Skeletal muscle tissue (tissue), 4 donors: ENCODE data around the gene TUBA4A. TPM values are rescaled to one million over a fixed set of nuclear protein-coding genes. Genes with fewer than 3 reads are reported as not detected.
"Not testable (repeated sequence)": the region's sequence is repeated elsewhere in the genome, so short reads cannot be mapped to it uniquely, and the experiment has no call there.

Experiments used
- H3K27ac ChIP-seq: one replicate; pipeline ENCODE4 v1.7.0; 2013; ENCODE audit warnings: mild to moderate bottlenecking, low read depth, low read length, inconsistent platforms
- H3K27me3 ChIP-seq, 3 donors: one replicate each; pipeline ENCODE4 v1.7.0; 2013; ENCODE audit warnings: low read length in 3 of 3; ENCODE audit not compliant: control insufficient read depth in 3 of 3, insufficient read depth in 3 of 3
- H3K36me3 ChIP-seq, 3 donors: one replicate each; pipeline ENCODE4 v1.7.0; 2013; ENCODE audit warnings: low read length in 3 of 3; ENCODE audit not compliant: control insufficient read depth in 3 of 3, insufficient read depth in 3 of 3
- H3K4me1 ChIP-seq, 3 donors: one replicate each; pipeline ENCODE4 v1.7.0; 2013; ENCODE audit warnings: low read length in 3 of 3, mild to moderate bottlenecking in 3 of 3; ENCODE audit not compliant: control insufficient read depth in 3 of 3, insufficient read depth in 3 of 3
- H3K4me3 ChIP-seq, 3 donors: one replicate each; pipeline ENCODE4 v1.7.0; 2013; ENCODE audit warnings: low read length in 3 of 3
- H3K9ac ChIP-seq, 3 donors: one replicate each; pipeline ENCODE4 v1.7.0; 2013; ENCODE audit warnings: low read length in 3 of 3, mild to moderate bottlenecking in 3 of 3, moderate library complexity in 2 of 3, low read depth in 1 of 3
- H3K9me3 ChIP-seq, 3 donors: one replicate each; pipeline ENCODE4 v1.7.0; 2013; ENCODE audit warnings: low read length in 3 of 3; ENCODE audit not compliant: control insufficient read depth in 3 of 3
- total RNA-seq: library from RNA; depleted of rRNA; stranded (reverse); fragments of >200 nt; gene quantifications from one replicate; pipeline ENCODE4 v1.2.3, GENCODE V29; 2014
- donor health status: Osteomylitis.

The TUBA4A gene
- total RNA-seq, 1 donor from 2014 or later, result 30.8 TPM

GRCh38 chr2:219287580-219288265 lies 34.0 kb upstream of the TUBA4A start:
- Histone ChIP-seq H3K27me3 (no peaks in the 10 kb centered on the region), H3K36me3 (peaks cover 31 to 35% (median 34%) of the 10 kb centered on the region in 3 donors), H3K4me3 (no peak overlapping the region), H3K27ac (no peak overlapping the region), H3K4me1 (peaks cover 2 to 16% (median 10%) of the 10 kb centered on the region in 3 donors), H3K9ac (no peak overlapping the region), H3K9me3 (no peaks in the 10 kb centered on the region)

- H3K4me3 ChIP-seq, H3K9me3 ChIP-seq, H3K27me3 ChIP-seq, H3K9ac ChIP-seq, H3K27ac ChIP-seq: not testable (repeated sequence)
- Histone ChIP-seq H3K36me3 (peaks cover 33 to 41% (median 40%) of the 10 kb centered on the region in 3 donors), H3K4me1 (peaks cover 2 to 16% (median 10%) of the 10 kb centered on the region in 3 donors)
These were observed 33.4 kb upstream of the TUBA4A start for GRCh38 chr2:219287116-219287440.

DNA sequence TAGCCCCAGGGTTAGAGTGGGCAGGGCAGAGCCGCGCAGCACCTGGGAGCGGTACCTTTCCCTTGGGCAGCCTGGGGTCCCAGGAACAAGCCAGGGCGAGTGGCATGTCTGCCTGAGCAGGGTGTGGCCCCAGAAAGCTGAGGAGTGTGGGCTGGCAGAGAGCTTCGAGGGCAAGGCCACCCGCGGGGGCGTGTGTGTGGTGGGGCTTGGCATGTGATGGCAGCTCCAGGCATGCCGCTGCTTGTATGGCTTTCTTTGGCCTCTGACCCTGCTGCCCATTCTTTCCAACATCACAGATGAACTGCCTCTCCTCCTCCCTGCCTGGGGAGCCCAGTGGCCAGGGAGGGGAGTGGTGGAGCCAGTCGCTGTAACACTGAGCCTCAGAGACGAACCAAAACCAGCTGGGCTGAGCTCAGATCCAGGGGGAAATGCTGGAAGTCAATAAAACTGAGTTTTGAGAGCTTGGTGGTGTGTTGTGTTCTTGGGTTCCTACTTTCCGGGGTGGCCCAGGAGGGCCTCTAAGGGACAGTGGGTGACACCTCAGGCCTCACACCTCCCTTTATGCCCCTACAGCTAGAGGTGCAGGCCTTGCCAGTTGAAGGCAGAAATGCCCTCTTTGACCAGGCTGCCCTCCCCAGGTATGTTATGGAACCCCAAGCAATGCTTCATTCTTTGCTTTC lies 32.9 kb upstream of the TUBA4A start:
- peaks cover 38 to 45% (median 45%) of the 10 kb centered on the region in 3 donors for H3K36me3 ChIP-seq
- peaks cover 2 to 18% (median 10%) of the 10 kb centered on the region in 3 donors for H3K4me1 ChIP-seq
- H3K9ac ChIP-seq, result peak overlapping the region in 1 of 3 donors; percentile 16
- H3K27me3 ChIP-seq, result no peaks in the 10 kb centered on the region
- no peaks in the 10 kb centered on the region for H3K9me3 ChIP-seq
- peak overlapping the region; percentile 51 for H3K27ac ChIP-seq
- H3K4me3 ChIP-seq, result no peak overlapping the region

GRCh38 chr2:219285894-219286425 lies 32.2 kb upstream of the TUBA4A start:
- Histone ChIP-seq H3K9me3 (no peaks in the 10 kb centered on the region), H3K4me1 (peaks cover 3 to 24% (median 10%) of the 10 kb centered on the region in 3 donors), H3K27ac (peak overlapping the region; percentile 51), H3K27me3 (no peaks in the 10 kb centered on the region), H3K4me3 (no peak overlapping the region), H3K9ac (no peak overlapping the region), H3K36me3 (peaks cover 44 to 52% (median 51%) of the 10 kb centered on the region in 3 donors)

- H3K9ac ChIP-seq, result no peak overlapping the region
- H3K9me3 ChIP-seq, result no peaks in the 10 kb centered on the region
- peaks cover 8 to 30% (median 14%) of the 10 kb centered on the region in 3 donors for H3K4me1 ChIP-seq
- H3K36me3 ChIP-seq, result peaks cover 50 to 58% (median 57%) of the 10 kb centered on the region in 3 donors
- no peak overlapping the region for H3K27ac ChIP-seq
- no peaks in the 10 kb centered on the region for H3K27me3 ChIP-seq
- H3K4me3 ChIP-seq, result no peak overlapping the region
These were observed 31.6 kb upstream of the TUBA4A start for GRCh38 chr2:219285373-219285735.

DNA sequence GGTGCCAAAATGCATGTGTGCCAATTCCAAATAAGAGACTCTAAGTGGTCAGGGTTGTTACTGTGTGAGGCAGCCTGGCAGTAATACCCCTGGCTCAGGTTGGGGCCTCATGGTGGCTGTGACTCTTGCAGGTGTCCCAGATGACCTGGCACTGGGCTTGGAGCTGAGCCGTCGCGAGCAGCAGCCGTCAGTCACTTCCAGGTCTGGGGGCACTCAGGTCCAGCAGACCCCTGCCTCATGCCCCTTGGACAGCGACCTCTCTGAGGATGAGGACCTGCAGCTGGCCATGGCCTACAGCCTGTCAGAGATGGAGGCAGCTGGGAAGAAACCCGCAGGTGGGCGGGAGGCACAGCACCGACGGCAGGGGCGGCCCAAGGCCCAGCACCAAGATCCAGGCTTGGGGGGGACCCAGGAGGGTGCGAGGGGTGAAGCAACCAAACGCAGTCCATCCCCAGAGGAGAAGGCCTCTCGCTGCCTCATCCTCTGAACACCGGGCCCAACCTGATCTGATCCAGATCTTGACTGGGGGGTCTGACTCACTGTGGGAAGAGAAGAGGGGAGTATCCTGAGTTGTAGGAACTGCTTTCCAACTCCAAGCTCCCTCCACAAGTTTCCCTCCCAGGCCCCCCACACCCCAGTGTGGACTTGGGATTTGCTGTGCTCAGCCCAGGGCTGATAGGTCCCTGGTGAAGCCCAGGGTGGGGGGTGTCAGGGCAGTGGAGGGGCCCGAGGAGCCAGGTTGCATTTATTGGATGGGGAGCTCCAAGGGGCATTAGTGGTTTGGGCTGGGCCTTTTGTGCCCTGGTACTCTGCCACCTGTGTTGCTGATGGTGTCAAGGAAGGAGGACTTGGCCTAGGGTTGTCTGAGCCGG lies 31.0 kb upstream of the TUBA4A start:
- H3K9ac ChIP-seq, result no peak overlapping the region
- H3K27ac ChIP-seq, result no peak overlapping the region
- H3K27me3 ChIP-seq, result no peaks in the 10 kb centered on the region
- no peaks in the 10 kb centered on the region for H3K9me3 ChIP-seq
- peaks cover 14 to 37% (median 18%) of the 10 kb centered on the region in 3 donors for H3K4me1 ChIP-seq
- no peak overlapping the region for H3K4me3 ChIP-seq
- peaks cover 52 to 59% (median 58%) of the 10 kb centered on the region in 3 donors for H3K36me3 ChIP-seq

- Histone ChIP-seq H3K4me1 (peaks cover 25 to 48% (median 28%) of the 10 kb centered on the region in 3 donors), H3K9me3 (no peaks in the 10 kb centered on the region), H3K36me3 (peaks cover 54 to 59% (median 58%) of the 10 kb centered on the region in 3 donors), H3K27ac (no peak overlapping the region), H3K27me3 (no peaks in the 10 kb centered on the region), H3K9ac (no peak overlapping the region), H3K4me3 (no peak overlapping the region)
These were observed 29.3 kb upstream of the TUBA4A start for GRCh38 chr2:219282943-219283581.

DNA sequence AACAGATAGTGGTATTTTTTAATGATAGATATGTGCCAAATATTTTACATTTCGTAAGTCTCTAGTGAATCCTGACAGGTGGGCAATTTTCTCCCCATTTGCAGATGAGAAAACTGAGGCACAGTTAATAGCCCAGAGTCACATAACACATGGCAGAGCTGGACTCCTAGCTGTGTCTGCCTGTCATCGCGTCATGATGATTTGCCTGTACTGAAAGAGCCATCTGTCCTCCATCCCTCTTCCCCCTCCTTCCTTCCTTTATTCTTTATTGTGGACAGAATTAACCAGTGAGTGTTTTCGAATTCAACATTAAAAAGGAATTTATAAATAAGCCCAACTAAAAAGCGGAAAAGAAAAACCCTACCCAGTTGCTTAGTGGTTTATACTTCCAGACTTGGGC lies 28.7 kb upstream of the TUBA4A start:
- H3K9me3 ChIP-seq, result no peaks in the 10 kb centered on the region
- H3K4me1 ChIP-seq, result peaks cover 32 to 55% (median 35%) of the 10 kb centered on the region in 3 donors
- no peaks in the 10 kb centered on the region for H3K27me3 ChIP-seq
- peaks cover 54 to 59% (median 58%) of the 10 kb centered on the region in 3 donors for H3K36me3 ChIP-seq
- no peak overlapping the region for H3K9ac ChIP-seq
- H3K4me3 ChIP-seq, result no peak overlapping the region
- no peak overlapping the region for H3K27ac ChIP-seq

GRCh38 chr2:219281588-219281987 lies 27.9 kb upstream of the TUBA4A start:
- H3K9me3 ChIP-seq, result no peaks in the 10 kb centered on the region
- no peak overlapping the region for H3K27ac ChIP-seq
- peaks cover 54 to 59% (median 58%) of the 10 kb centered on the region in 3 donors for H3K36me3 ChIP-seq
- no peaks in the 10 kb centered on the region for H3K27me3 ChIP-seq
- no peak overlapping the region for H3K4me3 ChIP-seq
- H3K4me1 ChIP-seq, result peaks cover 32 to 52% (median 36%) of the 10 kb centered on the region in 3 donors
- peak overlapping the region in 1 of 3 donors; percentile 12 for H3K9ac ChIP-seq
